Measurements from ENCODE around the gene QRICH2. TPM values are rescaled to one million over a fixed set of nuclear protein-coding genes. Genes with fewer than 3 reads are reported as not detected.
A peak's percentile ranks its signal among the peaks of the same experiment; 100 is the strongest.

The QRICH2 gene
- total and polyA plus RNA-seq, 9 of the 15 experiments (the other 6 are each of a cell fraction or from before 2014, with no cell fraction given), result 0.03 to 1.6 (median 0.81) TPM

DNA sequence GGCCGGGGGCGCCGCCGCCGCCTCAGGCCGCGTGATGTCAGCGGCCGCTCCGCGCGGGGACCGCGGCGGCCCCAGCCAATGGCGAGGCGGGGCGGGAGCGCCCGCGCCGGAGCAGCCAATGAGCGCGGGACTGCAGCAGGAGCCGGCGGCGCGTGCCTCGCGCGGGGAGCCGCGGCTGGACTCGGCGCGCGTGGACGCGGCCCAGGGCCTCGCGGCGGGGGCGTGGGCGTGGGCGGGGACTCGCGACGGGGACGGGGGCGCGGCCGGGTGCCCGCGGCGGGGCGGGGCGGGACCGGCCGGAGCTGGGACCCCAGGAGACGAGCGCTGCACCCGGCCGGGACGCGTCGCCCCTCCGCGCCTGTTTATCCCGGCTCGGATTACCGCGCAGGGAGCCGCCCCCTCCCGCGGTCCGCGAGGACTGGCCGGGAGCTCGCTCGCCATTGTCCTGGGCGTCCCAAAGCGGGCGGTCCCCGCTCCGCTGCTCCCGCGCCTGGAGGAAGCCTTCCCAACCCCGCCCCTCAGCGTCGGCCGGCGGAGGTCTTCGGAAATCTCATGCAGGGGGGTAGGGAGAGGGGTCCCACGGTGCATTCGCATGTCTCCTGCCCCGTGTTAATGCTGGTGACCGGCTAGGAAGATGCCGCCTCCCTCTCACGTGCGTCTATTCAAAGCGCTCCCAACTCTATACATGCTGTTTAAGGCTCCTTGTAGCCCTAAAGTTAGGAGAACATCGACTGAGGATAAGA lies 67.4 kb downstream of the QRICH2 start, which contains the start of gene RNF157 (continued):
- TF ChIP-seq MXI1 (IDR thresholded peaks at IDR 0.05; ENCODE audit: low read depth, low read length) (0 out of 2 replicates have a peak, but pooled peaks have one; percentile 21), TCF3 (CRISPR knock-in tag; IDR thresholded peaks at IDR 0.05) (0 out of 2 replicates have a peak, but pooled peaks have one; percentile 8), SUPT5H (IDR thresholded peaks at IDR 0.05) (peak; percentile 71), RFX1 (IDR thresholded peaks at IDR 0.05) (no peak), SAP30 (IDR thresholded peaks at IDR 0.05; ENCODE audit: borderline replicate concordance, insufficient read depth, low read depth, low read length, poor library complexity, severe bottlenecking) (peak; percentile 65), PHF8 (IDR thresholded peaks at IDR 0.05; ENCODE audit: borderline replicate concordance, low read length) (peak; percentile 78), GABPB1 (CRISPR knock-in tag; IDR thresholded peaks at IDR 0.05) (peak; percentile 72; the same call in 1 of the 2 replicates), SIN3A (IDR thresholded peaks at IDR 0.05; ENCODE audit: borderline replicate concordance in 2 of 2, control insufficient read depth in 1 of 2, low read depth in 2 of 2, low read length in 2 of 2) (peak in 1 of 2 experiments; percentile 41; a peak in 1 of 4 replicates), UBTF (IDR thresholded peaks at IDR 0.05; ENCODE audit: borderline replicate concordance in 1 of 2, low read depth in 2 of 2, low read length in 2 of 2) (peak; percentile 70 to 79; a peak in 3 of 4 replicates), HDAC1 (IDR thresholded peaks at IDR 0.05) (peak in 1 of 2 experiments; percentile 71; a peak in 2 of 4 replicates), HDAC2 (IDR thresholded peaks at IDR 0.05) (peak; percentile 21; the same call in 1 of the 2 replicates), KLF13 (tag; IDR thresholded peaks at IDR 0.05; ENCODE audit: borderline replicate concordance, low read depth) (0 out of 2 replicates have a peak, but pooled peaks have one; percentile 40)
- TF ChIP-seq, protein P1, sequence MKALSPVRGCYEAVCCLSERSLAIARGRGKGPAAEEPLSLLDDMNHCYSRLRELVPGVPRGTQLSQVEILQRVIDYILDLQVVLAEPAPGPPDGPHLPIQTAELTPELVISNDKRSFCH (CRISPR knock-in tag; IDR thresholded peaks at IDR 0.05), result no peak
- TF ChIP-seq, protein P1 (tag; IDR thresholded peaks at IDR 0.05), result 0 out of 2 replicates have a peak, but pooled peaks have one; percentile 48
- TF ChIP-seq, protein P2, sequence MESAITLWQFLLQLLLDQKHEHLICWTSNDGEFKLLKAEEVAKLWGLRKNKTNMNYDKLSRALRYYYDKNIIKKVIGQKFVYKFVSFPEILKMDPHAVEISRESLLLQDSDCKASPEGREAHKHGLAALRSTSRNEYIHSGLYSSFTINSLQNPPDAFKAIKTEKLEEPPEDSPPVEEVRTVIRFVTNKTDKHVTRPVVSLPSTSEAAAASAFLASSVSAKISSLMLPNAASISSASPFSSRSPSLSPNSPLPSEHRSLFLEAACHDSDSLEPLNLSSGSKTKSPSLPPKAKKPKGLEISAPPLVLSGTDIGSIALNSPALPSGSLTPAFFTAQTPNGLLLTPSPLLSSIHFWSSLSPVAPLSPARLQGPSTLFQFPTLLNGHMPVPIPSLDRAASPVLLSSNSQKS (CRISPR knock-in tag; IDR thresholded peaks at IDR 0.05), result no peak
- TF ChIP-seq, protein P3, sequence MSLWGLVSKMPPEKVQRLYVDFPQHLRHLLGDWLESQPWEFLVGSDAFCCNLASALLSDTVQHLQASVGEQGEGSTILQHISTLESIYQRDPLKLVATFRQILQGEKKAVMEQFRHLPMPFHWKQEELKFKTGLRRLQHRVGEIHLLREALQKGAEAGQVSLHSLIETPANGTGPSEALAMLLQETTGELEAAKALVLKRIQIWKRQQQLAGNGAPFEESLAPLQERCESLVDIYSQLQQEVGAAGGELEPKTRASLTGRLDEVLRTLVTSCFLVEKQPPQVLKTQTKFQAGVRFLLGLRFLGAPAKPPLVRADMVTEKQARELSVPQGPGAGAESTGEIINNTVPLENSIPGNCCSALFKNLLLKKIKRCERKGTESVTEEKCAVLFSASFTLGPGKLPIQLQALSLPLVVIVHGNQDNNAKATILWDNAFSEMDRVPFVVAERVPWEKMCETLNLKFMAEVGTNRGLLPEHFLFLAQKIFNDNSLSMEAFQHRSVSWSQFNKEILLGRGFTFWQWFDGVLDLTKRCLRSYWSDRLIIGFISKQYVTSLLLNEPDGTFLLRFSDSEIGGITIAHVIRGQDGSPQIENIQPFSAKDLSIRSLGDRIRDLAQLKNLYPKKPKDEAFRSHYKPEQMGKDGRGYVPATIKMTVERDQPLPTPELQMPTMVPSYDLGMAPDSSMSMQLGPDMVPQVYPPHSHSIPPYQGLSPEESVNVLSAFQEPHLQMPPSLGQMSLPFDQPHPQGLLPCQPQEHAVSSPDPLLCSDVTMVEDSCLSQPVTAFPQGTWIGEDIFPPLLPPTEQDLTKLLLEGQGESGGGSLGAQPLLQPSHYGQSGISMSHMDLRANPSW (CRISPR knock-in tag; IDR thresholded peaks at IDR 0.05), result 0 out of 2 replicates have a peak, but pooled peaks have one; percentile 36
- TF ChIP-seq, protein P4, sequence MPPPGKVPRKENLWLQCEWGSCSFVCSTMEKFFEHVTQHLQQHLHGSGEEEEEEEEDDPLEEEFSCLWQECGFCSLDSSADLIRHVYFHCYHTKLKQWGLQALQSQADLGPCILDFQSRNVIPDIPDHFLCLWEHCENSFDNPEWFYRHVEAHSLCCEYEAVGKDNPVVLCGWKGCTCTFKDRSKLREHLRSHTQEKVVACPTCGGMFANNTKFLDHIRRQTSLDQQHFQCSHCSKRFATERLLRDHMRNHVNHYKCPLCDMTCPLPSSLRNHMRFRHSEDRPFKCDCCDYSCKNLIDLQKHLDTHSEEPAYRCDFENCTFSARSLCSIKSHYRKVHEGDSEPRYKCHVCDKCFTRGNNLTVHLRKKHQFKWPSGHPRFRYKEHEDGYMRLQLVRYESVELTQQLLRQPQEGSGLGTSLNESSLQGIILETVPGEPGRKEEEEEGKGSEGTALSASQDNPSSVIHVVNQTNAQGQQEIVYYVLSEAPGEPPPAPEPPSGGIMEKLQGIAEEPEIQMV (tag; conservative IDR thresholded peaks at IDR 0.05; ENCODE audit: low read depth), result no peak

All from K562 (cell line).